ENCODE results near the gene TECPR2.

GRCh38 chr14:102356280-102356679 lies 6.5 kb upstream of the TECPR2 start:
- no peak for TF ChIP-seq POLR2A (IDR thresholded peaks at IDR 0.05)
- TF ChIP-seq, protein P1, sequence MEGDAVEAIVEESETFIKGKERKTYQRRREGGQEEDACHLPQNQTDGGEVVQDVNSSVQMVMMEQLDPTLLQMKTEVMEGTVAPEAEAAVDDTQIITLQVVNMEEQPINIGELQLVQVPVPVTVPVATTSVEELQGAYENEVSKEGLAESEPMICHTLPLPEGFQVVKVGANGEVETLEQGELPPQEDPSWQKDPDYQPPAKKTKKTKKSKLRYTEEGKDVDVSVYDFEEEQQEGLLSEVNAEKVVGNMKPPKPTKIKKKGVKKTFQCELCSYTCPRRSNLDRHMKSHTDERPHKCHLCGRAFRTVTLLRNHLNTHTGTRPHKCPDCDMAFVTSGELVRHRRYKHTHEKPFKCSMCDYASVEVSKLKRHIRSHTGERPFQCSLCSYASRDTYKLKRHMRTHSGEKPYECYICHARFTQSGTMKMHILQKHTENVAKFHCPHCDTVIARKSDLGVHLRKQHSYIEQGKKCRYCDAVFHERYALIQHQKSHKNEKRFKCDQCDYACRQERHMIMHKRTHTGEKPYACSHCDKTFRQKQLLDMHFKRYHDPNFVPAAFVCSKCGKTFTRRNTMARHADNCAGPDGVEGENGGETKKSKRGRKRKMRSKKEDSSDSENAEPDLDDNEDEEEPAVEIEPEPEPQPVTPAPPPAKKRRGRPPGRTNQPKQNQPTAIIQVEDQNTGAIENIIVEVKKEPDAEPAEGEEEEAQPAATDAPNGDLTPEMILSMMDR (IDR thresholded peaks at IDR 0.05) = no peak
- TF ChIP-seq POLR2AphosphoS5 (IDR thresholded peaks at IDR 0.05) = no peak

All from breast epithelium (tissue), 3 donors.